Dermis blood vessel endothelial cell (primary cell): Measurements from ENCODE around the gene PCAT7. TPM values are rescaled to one million over a fixed set of nuclear protein-coding genes. Genes with fewer than 3 reads are reported as not detected.
"Not testable (repeated sequence)": the region's sequence is repeated elsewhere in the genome, so short reads cannot be mapped to it uniquely, and the experiment has no call there.

Experiments
- DNase-seq: peaks from one replicate; pipeline ENCODE4 v3.0.0; 2010
- total RNA-seq: library from RNA; depleted of rRNA; stranded (reverse); fragments of >200 nt; gene quantifications from 2 replicates; pipeline ENCODE4 v1.2.3, GENCODE V29; 2014

Gene PCAT7
- not detected in 2 replicates for total RNA-seq

DNA sequence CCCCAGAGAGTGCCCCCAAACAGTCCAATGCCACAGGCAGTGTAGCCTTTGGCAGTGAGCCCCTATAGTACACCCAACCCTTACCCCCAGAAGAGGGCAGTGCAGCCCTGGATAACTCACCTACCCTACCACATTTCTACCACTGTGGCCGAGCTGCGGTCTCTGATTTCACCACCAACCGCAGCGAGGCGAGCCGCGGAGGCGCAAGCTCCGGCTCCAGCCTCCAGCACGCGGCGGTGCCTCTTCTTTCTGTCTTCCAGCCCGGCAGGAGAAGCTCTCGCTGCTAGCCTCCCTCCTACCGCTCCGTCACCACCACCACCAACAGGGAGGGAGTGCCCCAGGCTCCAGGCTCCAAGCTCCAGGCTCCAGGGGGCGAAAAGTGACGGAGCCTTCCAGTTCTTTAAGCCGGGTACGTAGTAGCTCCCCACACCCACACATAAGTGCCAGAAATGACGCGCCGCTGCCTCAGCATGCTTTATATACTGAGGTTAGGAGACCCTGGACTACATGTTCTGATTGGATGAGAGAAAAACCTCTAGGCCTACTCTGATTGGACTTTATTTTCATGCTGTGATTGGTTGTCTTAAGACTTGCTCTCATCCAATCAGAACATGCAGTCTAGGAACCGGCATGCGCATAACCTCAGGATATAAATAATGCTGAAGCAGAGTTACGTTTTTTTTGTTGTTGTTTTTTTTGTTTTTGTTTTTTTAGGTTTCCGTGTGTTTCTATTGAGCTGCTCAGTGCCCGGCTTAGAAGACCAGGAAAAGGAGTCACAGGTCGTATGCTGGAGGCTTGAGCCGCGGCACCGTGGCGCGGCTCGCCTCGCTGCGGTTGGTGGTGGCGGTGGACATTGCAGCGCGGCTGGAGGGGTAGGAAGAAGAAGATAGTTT is at the start of gene PCAT7:
PCAT7 (plus strand) TSS at position 645 of the 893 bp plus-strand sequence.
- peak; percentile 38 for DNase-seq

DNA sequence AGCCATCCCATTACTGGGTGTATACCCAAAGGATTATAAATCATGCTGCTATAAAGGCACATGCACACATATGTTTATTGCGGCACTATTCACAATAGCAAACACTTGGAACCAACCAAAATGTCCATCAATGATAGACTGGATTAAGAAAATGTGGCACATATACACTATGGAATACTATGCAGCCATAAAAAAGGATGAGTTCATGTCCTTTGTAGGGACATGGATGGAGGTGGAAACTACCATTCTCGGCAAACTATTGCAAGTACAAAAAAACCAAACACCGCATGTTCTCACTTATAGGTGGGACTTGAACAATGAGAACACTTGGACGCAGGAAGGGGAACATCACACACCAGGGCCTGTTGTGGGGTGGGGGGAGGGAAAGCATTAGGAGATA is 48.5 kb upstream of the PCAT7 start:
- DNase-seq: not testable (repeated sequence)

DNA sequence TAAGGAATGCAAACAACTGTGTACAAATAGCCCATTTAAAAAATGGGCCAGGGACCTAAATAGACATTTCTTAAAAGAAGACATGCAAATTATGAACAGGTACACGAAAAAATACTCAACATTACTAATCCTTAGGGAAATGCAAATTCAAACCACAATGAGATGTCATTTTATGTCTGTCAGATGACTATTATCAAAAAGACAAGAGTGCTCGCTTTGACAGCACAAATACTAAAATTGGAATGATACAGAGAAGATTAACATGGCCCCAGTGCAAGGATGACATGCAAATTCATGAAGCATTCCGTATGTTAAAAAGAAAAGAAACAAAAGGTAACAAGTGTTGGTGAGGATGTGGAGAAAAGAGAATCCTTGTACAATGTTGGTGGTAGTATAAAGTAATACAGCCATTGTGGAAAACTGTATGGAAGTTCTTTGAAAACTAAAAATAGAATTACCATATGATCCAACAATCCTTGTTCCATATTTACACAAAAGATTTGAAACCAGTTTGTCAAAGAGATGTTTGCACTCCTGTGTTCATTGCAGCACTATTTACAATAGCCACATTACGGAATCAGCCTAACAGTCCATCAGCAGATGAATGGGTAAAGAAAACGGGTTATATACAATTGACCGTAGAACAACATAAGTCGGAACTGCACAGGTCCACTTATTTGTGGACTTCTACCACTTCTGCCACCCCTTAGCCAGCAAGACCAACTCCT is 47.2 kb upstream of the PCAT7 start:
- no peak for DNase-seq

DNA sequence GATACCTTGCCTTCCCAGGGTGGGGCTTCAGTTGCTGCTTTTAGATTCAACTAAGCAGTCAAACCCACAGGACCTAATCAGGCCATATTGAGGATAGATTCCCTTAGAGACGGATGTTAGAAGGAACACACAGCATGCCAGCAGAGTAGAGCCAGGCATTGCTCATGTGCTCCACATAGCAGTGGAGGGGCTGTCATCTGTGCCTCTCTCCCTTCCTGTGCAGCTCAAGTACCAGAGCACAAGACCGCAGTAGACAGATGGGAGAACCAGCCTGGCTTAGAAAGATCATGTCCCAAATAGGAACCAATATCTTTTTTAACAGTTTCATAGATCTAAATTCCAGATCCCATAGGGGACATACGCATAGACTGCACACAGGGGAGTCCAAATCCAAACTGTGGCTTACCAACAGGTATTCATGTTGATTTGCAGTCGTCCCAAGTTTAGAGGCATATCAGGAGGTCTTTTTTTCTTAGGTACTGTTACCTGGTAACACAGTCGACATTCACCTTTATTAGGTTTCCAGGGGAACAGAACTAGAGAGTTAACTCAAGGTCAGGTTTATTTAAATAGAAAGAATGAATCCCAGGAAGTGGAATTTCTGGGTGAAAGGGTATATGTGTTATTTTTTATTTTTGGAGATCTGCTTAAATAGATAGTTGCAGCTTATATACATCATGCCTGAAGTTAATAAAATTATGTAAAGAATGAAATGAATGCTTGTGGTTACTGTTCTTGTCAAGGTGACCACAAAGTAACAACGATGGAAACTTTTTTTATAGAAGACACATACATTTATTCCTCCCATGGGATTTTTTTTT is 43.5 kb upstream of the PCAT7 start:
- DNase-seq: no peak

DNA sequence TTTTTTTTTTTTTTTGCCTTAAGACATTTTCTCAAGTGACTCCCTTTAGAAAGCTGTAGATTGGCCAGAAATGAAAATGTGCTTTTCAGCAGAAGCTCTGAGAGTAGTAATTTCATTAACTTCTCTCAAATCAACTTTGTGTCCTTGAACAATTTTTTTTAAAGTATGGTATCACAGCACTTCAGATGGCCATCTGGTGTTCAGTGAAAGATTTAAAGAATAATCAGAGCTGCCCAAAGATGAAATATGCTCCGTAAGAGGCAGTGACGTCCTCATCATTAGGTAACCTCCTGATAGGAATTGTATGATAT is 43.0 kb upstream of the PCAT7 start:
- DNase-seq: no peak

DNA sequence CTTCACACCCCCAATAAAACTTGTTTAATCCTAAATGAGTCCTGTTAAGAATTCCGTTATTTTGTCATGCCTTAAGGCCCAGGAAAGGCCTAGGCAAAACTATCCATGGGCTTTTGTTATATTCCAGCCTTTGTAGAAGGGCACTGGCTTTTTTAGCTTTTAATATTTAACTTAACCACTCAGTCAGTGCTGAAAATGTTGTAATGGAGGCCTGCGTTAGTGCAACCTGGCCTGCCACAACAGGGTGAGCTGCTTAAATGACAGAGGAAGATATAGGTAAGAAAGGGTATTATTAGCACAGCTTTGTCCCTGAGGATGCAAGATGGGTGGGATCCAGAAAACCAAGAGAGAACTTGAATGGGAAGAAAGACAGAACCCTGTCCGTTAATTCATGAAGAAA is 40.2 kb upstream of the PCAT7 start:
- DNase-seq: no peak

DNA sequence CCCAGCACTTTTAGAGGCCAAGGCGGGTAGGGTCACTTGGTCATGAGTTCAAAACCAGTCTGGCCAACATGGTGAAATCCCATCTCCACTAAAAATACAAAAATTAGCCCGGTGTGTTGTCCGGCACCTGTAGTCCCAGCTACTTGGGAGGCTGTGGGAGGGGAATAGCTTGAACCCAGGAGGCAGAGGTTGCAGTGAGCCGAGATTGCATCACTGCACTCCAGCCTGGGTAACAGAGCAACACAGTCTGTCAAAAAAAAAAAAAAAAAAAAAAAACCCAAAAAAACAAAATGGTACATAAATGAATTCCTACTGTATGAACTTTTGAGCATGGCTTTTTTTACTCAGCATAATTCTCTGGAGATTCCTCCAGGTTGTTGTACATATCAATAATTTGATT is 37.6 kb upstream of the PCAT7 start:
- DNase-seq: no peak

DNA sequence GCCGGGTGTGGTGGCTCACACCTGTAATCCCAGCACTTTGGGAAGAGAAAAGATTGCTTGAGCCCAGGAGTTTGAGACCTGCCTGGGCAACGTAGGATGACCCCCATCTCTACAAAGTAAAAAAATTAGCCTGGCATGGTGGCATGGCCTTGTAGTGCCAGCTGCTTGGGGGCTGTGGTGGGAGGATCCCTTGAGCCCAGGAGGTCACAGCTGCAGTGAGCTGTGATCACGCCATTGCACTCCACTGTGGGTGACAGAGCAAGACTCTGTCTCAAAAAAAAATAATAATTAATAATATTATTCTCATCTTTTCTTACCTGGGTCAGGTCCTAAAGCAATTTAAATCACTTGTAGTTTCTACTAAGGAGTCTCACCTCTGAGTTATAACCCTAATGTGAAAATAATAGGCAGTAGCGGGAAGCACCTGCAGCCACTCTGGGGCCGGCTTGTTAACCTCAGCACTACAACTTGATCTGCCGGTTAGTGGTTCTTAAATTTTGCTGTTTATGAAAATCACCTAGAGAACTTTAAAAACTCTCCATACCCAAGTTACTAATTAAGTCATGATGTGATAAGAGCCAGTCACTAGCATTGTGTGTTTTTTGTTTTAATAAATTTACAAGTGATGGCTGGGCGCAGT is 29.4 kb upstream of the PCAT7 start:
- no peak for DNase-seq

DNA sequence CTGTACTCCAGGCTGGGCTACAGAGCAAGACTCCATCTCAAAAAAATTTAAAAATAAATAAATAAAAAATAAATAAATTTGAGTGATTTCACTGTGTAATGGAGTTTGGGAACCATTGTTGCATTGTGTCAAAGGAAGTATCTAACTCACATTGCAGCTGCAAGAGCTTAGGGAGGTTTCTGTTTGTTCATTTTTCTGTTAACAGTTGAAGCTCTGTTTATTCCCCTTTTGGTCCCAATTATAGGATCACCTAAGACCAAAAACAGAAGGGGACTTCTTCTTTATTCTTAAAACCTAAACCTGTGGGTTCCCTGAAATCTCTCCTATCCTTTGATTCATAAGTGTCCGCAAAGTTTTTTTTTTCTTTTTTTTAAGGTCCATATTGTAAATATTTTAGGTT is 28.6 kb upstream of the PCAT7 start:
- DNase-seq: no peak

DNA sequence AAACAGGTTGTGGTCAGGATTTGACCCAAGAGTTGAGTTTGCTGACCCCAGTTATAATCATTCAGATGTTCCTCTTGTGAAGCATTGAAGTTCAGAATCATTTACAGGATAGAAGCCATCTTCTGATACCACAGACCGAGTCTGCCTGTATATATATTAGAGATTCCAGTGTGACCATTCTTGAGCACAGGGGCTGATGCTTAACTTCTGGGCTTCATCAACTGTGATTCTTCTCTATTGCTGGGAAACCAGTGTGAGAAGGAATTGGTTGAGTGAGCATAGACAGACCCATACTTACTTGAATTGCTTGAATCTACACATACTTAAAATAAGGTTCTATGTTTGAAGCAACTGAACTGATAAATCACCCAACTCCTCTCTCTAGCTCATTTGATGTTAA is 27.9 kb upstream of the PCAT7 start:
- no peak for DNase-seq

DNA sequence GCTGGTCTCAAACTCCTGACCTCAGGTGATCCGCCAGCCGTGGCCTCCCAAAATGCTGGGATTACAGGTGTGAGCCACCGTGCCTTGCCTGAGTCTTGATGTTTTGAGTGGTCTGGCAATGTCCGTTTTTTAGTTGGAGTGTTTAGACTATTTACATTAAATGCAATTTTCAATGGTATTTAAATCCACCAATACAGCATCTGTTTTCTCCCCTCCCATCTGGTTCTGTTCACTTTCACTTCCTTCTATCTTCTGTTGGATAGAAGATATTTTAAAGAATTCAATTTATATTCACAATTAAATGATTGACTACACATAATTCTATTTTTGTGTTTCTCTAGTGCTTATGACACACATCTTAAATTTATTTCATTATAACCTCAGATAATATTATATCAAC is 26.0 kb upstream of the PCAT7 start:
- DNase-seq: no peak

DNA sequence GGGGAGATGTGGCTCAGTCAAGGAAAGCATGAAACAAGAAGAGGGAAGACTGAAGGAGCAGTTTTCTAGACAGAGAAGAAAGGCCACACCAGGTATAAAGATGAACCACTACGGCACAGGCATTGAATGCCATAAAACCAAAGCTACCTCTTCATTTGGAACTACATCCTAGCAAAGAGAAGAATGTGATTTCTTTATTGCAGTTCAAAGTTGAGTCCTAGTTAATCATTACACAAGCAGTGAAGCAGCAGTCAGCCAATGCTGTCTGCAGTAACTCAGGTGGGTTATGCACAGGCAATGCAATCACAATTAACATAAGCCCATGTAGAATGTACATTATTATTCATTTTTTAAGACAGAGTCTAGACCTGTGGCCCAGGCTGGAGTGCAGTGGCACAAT is 21.7 kb upstream of the PCAT7 start:
- DNase-seq: no peak

DNA sequence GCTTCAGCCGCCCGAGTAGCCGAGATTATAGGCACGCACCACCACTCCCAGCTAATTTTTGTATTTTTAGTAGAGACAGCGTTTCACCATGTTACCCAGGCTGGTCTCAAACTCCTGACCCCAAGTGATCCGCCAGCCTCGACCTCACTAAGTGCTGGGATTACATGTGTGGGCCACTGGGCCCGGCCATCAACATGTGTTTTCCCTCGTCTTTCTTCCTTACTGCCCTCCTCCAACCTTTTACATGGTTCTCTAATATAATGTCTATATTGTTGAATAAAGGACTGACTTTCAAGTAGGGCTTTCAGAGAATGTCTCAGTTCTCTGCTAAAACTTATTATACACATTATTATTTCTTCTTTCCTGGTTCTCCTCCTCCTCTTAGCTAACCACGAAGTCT is 21.3 kb upstream of the PCAT7 start:
- no peak for DNase-seq

DNA sequence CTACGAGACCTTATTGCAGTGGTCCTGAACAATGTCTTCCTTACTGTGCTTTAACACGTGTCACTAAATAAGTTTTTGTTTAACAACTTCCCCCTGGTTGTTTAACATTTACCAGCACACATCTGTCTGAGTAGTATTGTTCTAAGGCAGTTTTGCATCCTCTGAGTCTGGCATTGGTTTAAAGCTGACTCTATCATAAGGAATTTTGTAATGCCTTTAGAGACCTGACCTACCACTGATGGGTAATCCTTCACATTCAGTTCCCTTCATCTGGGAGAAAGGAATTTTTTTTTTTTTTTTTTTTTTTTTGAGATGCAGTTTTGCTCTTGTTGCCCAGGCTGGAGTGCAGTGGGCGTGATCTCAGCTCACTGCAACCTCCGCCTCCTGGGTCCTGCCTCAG is 20.0 kb upstream of the PCAT7 start:
- DNase-seq: no peak

DNA sequence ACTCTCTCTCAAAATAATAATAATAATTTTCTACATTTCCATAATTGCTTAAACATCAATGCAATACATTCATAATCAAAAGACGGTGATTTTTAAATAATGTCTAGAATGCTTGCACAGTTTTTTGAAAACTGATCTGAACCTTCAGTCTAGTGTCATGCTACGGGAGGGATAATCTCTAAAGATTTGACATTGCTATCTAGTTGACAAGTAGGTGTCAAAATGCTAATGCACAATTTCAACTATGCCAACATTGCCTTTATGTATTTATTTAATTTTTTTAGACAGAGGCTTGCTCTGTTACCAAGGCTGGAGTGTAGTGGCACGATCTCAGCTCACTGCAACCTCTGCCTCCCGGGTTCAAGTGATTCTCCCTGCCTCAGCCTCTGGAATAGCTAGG is 16.0 kb upstream of the PCAT7 start:
- DNase-seq: no peak

DNA sequence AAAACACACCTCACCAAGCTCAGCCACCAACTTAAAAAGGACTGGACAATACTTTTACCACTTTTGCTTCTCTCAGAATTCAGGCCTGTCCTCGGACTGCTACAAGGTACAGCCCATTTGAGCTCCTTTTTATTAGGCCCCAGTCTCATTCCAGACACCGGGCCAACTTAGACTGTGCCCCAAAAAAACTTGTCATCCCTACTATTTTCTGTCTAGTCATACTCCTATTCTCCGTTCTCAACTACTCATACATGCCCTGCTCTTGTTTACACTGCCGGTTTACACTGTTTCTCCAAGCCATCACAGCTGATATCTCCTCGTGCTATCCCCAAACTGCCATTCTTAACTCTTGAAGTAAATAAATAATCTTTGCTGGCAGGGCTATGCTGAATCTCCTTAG is 10.5 kb upstream of the PCAT7 start:
- not testable (repeated sequence) for DNase-seq

DNA sequence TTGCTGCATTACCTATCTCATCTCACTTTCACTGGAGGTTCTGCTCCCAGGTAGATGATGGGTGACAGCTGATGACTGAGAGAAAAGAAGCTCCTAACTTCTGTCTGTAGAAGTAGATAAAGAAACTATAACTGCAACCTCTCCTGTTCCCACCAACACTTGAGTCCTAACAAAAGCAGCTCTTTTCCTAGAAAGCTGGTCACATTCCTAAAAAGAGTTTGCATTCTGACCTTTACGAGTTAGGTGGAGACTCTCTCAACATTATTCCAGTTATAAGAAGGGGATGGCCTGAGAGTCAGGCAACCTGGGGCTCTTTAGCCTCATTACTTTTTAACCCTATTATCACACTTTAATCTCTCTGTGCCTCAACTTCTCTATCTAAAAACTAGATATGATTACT is 8.9 kb upstream of the PCAT7 start:
- DNase-seq: no peak

DNA sequence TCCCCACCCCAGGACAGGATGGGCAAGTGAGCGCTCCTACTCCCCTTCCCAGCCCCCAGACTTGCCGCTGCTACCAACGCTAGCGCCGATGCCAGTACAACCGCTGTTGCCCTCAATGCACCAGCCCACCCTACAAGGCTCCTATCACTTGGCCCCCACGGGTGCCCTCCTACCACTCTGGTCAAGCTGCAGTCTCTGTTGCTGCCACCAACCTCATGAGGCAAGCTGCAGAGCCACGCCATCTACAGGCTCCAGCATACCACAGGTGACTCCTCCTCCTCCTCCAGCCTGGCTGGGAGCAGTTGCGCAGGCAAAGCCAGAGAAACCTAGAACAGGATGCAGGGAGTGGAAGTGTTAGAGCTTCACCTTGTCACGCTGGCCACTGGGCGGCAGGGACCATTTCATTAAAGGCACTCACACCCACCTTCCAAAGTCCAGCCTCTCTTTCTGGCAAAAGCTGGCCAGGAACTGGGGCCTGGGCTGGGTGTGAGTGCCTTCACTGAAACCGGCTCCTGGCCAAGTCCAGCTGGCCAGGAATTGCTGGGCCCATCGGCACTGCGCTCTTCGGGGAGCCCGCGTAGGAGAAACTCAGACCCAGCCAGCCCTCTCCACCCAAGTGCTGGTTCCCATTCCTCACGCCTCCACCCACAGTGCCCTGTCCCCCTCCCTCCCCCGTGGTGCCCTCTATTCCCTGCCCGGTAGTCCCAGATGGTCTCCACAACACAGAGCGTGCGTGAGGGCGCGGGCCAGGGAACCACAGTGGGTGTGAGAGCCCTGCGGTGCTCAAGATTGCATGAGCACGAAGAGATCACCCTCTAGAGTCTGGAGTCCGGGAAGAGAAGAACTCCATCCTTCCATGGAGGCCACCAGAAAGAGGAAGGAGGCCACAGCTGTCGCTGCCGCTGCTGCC is 1.6 kb upstream of the PCAT7 start:
- no peak for DNase-seq

DNA sequence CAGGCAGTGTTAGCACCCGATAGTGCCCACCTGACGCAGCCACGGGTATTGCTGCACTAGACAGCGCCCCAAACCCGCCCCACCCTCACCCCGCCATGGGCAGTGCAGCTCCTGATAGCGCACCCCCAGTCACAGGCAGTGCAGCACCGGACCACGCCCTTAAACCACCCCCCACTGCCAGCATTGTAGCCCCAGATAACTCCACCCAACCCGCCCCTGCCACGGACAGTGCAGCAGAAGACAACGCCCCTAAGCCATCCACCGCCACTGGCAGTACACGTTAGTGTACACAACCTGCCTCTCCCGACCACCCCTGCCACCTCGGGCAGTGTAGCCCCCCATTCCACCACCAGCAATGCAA is 825 bp upstream of the PCAT7 start:
- DNase-seq: no peak

DNA sequence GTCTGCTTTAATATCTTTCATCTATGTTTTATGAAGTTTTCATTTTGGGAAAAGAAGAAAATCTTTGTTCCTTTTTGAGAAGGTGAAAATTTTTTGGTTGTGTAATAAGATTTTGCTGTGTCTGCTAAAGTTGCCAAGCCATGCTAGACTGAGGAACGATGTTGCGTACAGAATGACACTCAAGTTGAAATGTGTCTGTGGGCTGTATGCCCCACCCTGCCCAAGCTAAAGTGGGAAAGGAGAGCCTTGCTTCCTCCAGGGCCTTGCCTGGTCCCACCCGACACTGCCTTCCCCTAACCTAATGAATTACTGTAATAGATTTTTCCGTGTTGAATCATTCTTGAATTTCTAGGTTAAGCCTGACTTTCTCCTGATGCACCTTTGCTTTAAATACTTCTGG is 2.5 kb downstream of the PCAT7 start:
- no peak for DNase-seq

DNA sequence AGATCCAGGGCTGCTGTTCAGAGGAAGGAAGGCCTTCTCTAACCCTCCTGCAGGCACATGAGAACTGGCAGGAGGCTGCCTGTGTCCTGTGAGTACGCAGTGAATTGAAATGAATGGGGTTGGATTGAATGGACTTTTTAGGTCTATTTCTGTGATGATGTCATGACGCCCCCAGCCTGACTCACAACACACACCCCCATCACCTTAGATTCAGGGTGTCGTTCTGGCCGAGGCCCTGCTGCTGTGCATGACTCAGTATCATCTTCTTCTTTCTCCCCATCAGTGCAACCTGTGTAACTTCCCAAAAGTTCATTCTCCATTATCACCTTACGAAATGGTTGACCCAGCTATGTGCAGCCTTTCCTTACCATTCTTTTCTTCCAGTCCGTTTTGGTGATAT is 5.4 kb downstream of the PCAT7 start:
- DNase-seq: no peak

DNA sequence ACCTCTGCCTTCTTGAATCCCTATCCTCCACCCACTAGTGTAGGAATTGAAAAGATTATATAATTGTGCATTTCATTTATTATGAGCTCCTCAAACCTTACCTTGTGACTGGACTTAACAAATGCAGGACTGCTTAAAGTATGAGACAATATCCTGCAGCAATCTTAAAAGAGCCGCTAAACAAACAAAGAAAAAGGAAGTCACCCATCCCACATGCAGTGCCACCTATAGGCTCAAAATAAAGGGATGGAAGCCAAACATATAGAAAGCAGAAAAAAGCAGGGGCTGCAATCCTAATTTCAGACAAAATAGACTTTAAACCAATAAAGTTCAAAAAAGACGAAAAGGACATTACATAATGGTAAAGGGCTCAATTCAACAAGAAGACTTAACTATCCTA is 8.7 kb downstream of the PCAT7 start:
- no peak for DNase-seq
